Spleen (tissue), 7 donors: ENCODE data around the gene FPR1.

ENCODE experiments used
- CTCF ChIP-seq, 11 experiments: fragments of 200-600 bp in 7 of 11; fragments of 450-650 bp in 4 of 11; sonication (generic) in 4 of 11; IDR thresholded peaks in 8 of 11; conservative IDR thresholded peaks in 3 of 11; 1 replicate in 7 of 11; 2 replicates in 4 of 11; pipeline versions ENCODE4 v1.4.0 to v1.8.0; 2016 to 2021; ENCODE audit warnings: antibody characterized with exemption in 11 of 11, inconsistent platforms in 4 of 11, mild to moderate bottlenecking in 1 of 11
- POLR2A ChIP-seq, 3 donors: fragments of 450-650 bp; IDR thresholded peaks; one replicate each; pipeline ENCODE4 v1.5.1; 2017; ENCODE audit warnings: antibody characterized with exemption in 3 of 3, mild to moderate bottlenecking in 1 of 3
- donor health status: DM: no; HTN: no; CAD: no; lungs with moderate emphysema.
- donor health status: DM: no; HTN: no; CAD: no.
- donor health status: DM: no; HTN: no; CAD: no.

- TF ChIP-seq CTCF (IDR thresholded peaks at IDR 0.05 in 8 of 11, conservative IDR thresholded peaks at IDR 0.05 in 3 of 11) = no peak
- no peak for TF ChIP-seq POLR2A (IDR thresholded peaks at IDR 0.05)
Measured at GRCh38 chr19:51713319-51714285, 38.1 kb downstream of the FPR1 start.
